GM12874 (cell line): Measurements from ENCODE around the gene BRWD1.

Experiments
- TF ChIP-seq, protein P1 (sequence below): IDR thresholded peaks from 2 replicates; pipeline ENCODE4 v1.5.1; 2011; ENCODE audit warnings: low read depth, mild to moderate bottlenecking, control low read depth, low read length, moderate library complexity; ENCODE audit not compliant: insufficient read depth

Gene BRWD1

GRCh38 chr21:39348355-39349210 is 35.2 kb upstream of the BRWD1 start, which contains the start of gene HMGN1:
Gene HMGN1 (minus strand): TSS chr21:39349088. CDS start chr21:39348917, 171 bp downstream.
- TF ChIP-seq, protein P1, sequence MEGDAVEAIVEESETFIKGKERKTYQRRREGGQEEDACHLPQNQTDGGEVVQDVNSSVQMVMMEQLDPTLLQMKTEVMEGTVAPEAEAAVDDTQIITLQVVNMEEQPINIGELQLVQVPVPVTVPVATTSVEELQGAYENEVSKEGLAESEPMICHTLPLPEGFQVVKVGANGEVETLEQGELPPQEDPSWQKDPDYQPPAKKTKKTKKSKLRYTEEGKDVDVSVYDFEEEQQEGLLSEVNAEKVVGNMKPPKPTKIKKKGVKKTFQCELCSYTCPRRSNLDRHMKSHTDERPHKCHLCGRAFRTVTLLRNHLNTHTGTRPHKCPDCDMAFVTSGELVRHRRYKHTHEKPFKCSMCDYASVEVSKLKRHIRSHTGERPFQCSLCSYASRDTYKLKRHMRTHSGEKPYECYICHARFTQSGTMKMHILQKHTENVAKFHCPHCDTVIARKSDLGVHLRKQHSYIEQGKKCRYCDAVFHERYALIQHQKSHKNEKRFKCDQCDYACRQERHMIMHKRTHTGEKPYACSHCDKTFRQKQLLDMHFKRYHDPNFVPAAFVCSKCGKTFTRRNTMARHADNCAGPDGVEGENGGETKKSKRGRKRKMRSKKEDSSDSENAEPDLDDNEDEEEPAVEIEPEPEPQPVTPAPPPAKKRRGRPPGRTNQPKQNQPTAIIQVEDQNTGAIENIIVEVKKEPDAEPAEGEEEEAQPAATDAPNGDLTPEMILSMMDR: no peak

DNA sequence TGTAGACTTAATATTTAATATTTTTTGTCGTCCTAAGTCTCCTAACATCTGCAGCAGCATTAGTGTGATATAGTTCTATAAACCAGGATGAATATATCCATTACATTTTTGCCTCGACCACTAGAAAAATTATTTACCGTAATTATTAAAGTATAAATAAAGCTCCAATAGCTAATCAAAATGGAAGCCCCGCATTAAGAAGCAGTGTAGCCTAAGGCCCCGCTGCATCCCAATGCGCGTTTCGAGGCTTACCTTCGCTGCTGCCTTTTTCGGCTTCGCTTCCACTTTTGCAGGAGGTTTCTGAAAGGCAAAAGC is 34.6 kb upstream of the BRWD1 start:
- TF ChIP-seq, protein P1: no peak

DNA sequence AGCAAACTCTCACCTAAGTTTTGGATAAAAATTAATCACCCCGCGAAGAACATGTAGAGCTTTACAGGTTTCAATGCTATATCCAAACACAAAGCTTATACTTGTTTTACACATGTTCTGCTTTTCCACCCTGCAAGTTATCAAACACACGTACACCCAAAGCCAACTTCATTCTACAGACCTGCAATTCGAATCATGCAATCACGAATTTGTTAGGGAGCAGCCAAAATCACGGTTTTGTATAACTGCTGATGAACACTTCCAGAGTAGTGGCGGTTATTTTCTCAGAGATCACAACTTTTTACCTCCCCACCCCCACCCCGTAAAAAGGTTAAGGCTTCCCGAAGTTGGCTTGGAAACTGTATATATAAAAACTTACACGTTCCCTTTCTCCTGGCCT is 34.1 kb upstream of the BRWD1 start:
- TF ChIP-seq, protein P1: no peak

- TF ChIP-seq, protein P1: no peak
Measured at GRCh38 chr21:39346671-39347331, 33.4 kb upstream of the BRWD1 start.

- TF ChIP-seq, protein P1: no peak
Measured at GRCh38 chr21:39346206-39346605, 32.8 kb upstream of the BRWD1 start.

DNA sequence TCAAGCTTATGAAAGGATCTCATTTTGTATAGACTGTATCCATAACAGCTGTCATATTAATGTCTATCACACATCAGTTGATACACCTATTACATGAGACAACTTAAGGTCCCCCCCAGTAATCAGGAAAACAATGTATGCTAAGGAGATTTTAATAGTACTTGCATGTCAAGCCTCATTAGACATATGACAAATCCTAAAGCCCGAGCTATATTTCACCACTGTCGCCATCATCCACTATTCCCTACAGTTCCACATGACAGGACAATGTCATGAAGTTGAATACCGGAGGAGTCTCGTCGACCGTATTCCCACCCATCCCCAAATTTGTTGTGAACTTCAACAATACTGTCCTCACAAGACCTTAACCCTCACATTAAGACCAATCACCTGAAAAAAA is 32.0 kb upstream of the BRWD1 start:
- TF ChIP-seq, protein P1: no peak

GRCh38 chr21:39344848-39345247 is 31.4 kb upstream of the BRWD1 start:
- TF ChIP-seq, protein P1: no peak
